Measurements from ENCODE around the gene OR10H1.
"Not testable (repeated sequence)": the region's sequence is repeated elsewhere in the genome, so short reads cannot be mapped to it uniquely, and the experiment has no call there.

DNA sequence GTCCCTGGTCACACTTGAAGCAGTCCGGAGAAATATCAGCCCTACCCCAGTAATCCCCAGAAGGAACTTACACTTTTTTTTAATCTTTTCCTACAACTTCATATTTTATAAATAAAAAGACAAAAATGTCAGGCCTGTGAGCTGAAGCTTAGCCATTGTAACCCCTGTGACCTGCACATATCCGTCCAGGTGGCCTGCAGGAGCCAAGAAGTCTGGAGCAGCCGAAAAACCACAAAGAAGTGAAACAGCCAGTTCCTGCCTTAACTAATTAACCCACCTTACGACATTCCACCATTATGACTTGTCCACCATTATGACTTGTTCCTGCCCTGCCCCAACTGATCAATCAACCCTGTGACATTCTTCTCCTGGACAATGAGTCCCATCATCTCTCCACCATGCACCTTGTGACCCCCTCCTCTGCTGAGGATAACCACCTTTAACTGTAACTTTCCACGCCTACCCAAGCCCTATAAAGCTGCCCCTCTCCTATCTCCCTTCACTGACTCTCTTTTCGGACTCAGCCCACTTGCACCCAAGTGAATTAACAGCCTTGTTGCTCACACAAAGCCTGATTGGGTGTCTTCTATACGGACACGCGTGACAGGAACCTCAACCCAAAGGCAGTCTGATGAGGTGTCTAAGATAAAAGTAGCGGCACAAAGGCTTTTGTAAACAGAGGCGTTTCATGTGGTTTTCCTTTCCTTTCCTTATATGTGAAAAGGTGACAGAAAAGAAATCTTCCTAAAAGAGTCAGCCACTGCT is 20.3 kb upstream of the OR10H1 start:
- TF ChIP-seq, protein P1, sequence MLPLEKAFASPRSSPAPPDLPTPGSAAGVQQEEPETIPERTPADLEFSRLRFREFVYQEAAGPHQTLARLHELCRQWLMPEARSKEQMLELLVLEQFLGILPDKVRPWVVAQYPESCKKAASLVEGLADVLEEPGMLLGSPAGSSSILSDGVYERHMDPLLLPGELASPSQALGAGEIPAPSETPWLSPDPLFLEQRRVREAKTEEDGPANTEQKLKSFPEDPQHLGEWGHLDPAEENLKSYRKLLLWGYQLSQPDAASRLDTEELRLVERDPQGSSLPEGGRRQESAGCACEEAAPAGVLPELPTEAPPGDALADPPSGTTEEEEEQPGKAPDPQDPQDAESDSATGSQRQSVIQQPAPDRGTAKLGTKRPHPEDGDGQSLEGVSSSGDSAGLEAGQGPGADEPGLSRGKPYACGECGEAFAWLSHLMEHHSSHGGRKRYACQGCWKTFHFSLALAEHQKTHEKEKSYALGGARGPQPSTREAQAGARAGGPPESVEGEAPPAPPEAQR (CRISPR knock-in tag; IDR thresholded peaks at IDR 0.05): not testable (repeated sequence)
- TF ChIP-seq CTCF (IDR thresholded peaks at IDR 0.05); JUN (CRISPR knock-in tag; IDR thresholded peaks at IDR 0.05); ESRRA (CRISPR knock-in tag; IDR thresholded peaks at IDR 0.05; ENCODE audit: borderline replicate concordance); ATF6 (CRISPR knock-in tag; IDR thresholded peaks at IDR 0.05); PRDM15 (CRISPR knock-in tag; IDR thresholded peaks at IDR 0.05); SP1 (CRISPR knock-in tag; conservative IDR thresholded peaks at IDR 0.05); SMAD4 (CRISPR knock-in tag; IDR thresholded peaks at IDR 0.05); IRF2 (CRISPR knock-in tag; IDR thresholded peaks at IDR 0.05; ENCODE audit: borderline replicate concordance, low read depth); FOXJ3 (CRISPR knock-in tag; IDR thresholded peaks at IDR 0.05; ENCODE audit: borderline replicate concordance): not testable (repeated sequence)
